IPS-15b (cell line): ENCODE results near the gene PLIN4.

ENCODE experiments used
- H3K27me3 ChIP-seq: one replicate; pipeline ENCODE4 v1.6.1; 2013; ENCODE audit warnings: low read length; ENCODE audit not compliant: control insufficient read depth, insufficient read depth
- H3K36me3 ChIP-seq: one replicate; pipeline ENCODE4 v1.6.1; 2013; ENCODE audit warnings: low read length; ENCODE audit not compliant: control insufficient read depth, insufficient read depth
- H3K4me1 ChIP-seq: one replicate; pipeline ENCODE4 v1.6.1; 2013; ENCODE audit warnings: mild to moderate bottlenecking, low read length; ENCODE audit not compliant: control insufficient read depth, insufficient read depth
- H3K4me3 ChIP-seq: one replicate; pipeline ENCODE4 v1.5.1; 2013; ENCODE audit warnings: low read depth, low read length
- H3K9ac ChIP-seq: one replicate; pipeline ENCODE4 v1.6.1; 2013; ENCODE audit warnings: low read depth, mild to moderate bottlenecking, low read length
- H3K9me3 ChIP-seq: one replicate; pipeline ENCODE4 v1.6.1; 2013; ENCODE audit warnings: mild to moderate bottlenecking, low read length; ENCODE audit not compliant: control insufficient read depth, insufficient read depth

PLIN4 gene

DNA sequence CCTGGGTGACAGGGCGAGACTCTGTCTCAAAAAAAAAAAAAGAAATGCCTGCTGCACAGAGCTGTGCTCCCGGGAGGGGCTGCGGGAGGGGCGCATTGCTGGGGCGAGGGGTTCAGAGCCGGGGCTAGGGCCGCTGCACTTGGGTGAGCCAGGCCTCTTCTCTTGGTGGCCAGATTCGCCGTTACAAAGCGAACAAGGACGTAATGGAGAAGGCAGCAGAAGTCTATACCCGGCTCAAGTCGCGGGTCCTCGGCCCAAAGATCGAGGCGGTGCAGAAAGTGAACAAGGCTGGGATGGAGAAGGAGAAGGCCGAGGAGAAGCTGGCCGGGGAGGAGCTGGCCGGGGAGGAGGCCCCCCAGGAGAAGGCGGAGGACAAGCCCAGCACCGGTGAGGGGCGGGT lies 19.0 kb downstream of the PLIN4 start:
- Histone ChIP-seq H3K36me3 (peaks cover 68% of the 10 kb centered on the region), H3K9ac (no peak overlapping the region), H3K4me1 (no peaks in the 10 kb centered on the region), H3K9me3 (no peaks in the 10 kb centered on the region), H3K27me3 (no peaks in the 10 kb centered on the region), H3K4me3 (no peak overlapping the region)

GRCh38 chr19:4498694-4499093 lies 19.6 kb downstream of the PLIN4 start:
- Histone ChIP-seq H3K4me1 (no peaks in the 10 kb centered on the region), H3K9ac (no peak overlapping the region), H3K36me3 (peaks cover 72% of the 10 kb centered on the region), H3K27me3 (no peaks in the 10 kb centered on the region), H3K9me3 (no peaks in the 10 kb centered on the region), H3K4me3 (no peak overlapping the region)

DNA sequence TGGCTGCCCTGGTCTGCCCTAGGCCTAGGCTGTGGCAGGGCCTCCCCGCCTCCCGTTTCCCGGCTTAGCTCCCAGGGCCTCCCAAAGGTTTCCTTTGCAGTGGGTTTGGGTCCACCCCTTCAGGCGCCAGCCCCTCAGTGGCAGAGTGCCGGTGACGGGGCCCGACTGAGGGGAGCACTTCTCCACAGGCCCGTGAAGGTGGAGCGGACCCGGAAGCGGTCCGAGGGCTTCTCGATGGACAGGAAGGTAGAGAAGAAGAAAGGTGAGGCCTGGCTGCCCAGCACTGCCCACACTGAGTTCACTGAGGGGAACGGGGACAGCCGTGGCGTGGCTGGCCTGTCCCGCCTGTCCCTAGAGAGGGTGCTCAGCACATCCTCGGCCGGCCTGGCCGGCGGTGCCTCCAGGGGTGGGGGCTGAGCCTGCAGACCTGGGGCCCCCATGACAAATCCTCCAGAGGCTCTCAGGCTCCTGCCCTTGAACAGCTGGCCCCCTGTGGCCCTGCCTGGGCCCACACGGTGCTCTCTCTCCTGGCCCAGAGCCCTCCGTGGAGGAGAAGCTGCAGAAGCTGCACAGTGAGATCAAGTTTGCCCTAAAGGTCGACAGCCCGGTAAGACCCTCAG lies 20.4 kb downstream of the PLIN4 start:
- Histone ChIP-seq H3K4me3 (no peak overlapping the region), H3K36me3 (peaks cover 70% of the 10 kb centered on the region), H3K27me3 (no peaks in the 10 kb centered on the region), H3K9ac (no peak overlapping the region), H3K9me3 (no peaks in the 10 kb centered on the region), H3K4me1 (no peaks in the 10 kb centered on the region)

- H3K36me3 ChIP-seq, result peaks cover 67% of the 10 kb centered on the region
- no peaks in the 10 kb centered on the region for H3K9me3 ChIP-seq
- no peak overlapping the region for H3K4me3 ChIP-seq
- no peaks in the 10 kb centered on the region for H3K4me1 ChIP-seq
- H3K27me3 ChIP-seq, result no peaks in the 10 kb centered on the region
- no peak overlapping the region for H3K9ac ChIP-seq
These were observed 22.0 kb downstream of the PLIN4 start for GRCh38 chr19:4496304-4496703.

- peaks cover 61% of the 10 kb centered on the region for H3K36me3 ChIP-seq
- H3K27me3 ChIP-seq, result no peaks in the 10 kb centered on the region
- no peak overlapping the region for H3K4me3 ChIP-seq
- H3K9ac ChIP-seq, result no peak overlapping the region
- no peaks in the 10 kb centered on the region for H3K9me3 ChIP-seq
- no peaks in the 10 kb centered on the region for H3K4me1 ChIP-seq
These were observed 22.8 kb downstream of the PLIN4 start for GRCh38 chr19:4495471-4495870.

DNA sequence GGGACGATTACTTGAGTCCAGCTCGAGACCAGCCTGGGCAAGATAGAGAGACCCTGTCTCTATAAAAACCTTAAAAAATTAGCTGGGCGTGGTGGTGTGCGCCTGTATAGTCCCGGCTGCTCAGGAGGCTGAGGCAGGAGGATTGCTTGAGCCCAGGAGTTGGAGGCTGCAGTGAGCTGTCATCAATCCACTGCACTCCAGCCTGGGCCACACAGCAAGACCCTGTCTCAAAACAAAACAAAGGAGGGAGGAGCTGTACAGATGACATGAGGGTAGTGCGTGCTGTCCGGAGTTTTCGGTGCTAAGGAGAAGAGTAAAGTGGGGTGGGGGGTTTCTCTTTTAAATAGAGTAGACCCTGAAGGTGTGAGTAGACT lies 23.6 kb downstream of the PLIN4 start:
- no peaks in the 10 kb centered on the region for H3K4me1 ChIP-seq
- H3K4me3 ChIP-seq, result no peak overlapping the region
- H3K36me3 ChIP-seq, result peaks cover 66% of the 10 kb centered on the region
- H3K27me3 ChIP-seq, result no peaks in the 10 kb centered on the region
- H3K9me3 ChIP-seq, result no peaks in the 10 kb centered on the region
- H3K9ac ChIP-seq, result no peak overlapping the region

- Histone ChIP-seq H3K27me3 (no peaks in the 10 kb centered on the region), H3K9me3 (no peaks in the 10 kb centered on the region), H3K4me3 (no peak overlapping the region), H3K9ac (no peak overlapping the region), H3K36me3 (peaks cover 67% of the 10 kb centered on the region), H3K4me1 (no peaks in the 10 kb centered on the region)
These were observed 24.2 kb downstream of the PLIN4 start for GRCh38 chr19:4493929-4494690.

- H3K36me3 ChIP-seq, result peaks cover 71% of the 10 kb centered on the region
- H3K4me3 ChIP-seq, result no peak overlapping the region
- no peak overlapping the region for H3K9ac ChIP-seq
- H3K27me3 ChIP-seq, result no peaks in the 10 kb centered on the region
- H3K4me1 ChIP-seq, result no peaks in the 10 kb centered on the region
- no peaks in the 10 kb centered on the region for H3K9me3 ChIP-seq
These were observed 25.0 kb downstream of the PLIN4 start for GRCh38 chr19:4493104-4493928.

- H3K4me3 ChIP-seq, result no peak overlapping the region
- H3K27me3 ChIP-seq, result no peaks in the 10 kb centered on the region
- H3K36me3 ChIP-seq, result peaks cover 65% of the 10 kb centered on the region
- no peak overlapping the region for H3K9ac ChIP-seq
- no peaks in the 10 kb centered on the region for H3K9me3 ChIP-seq
- no peaks in the 10 kb centered on the region for H3K4me1 ChIP-seq
These were observed 25.8 kb downstream of the PLIN4 start for GRCh38 chr19:4492337-4493103.

GRCh38 chr19:4491446-4491845 lies 26.8 kb downstream of the PLIN4 start:
- Histone ChIP-seq H3K4me1 (no peaks in the 10 kb centered on the region), H3K27me3 (no peaks in the 10 kb centered on the region), H3K4me3 (no peak overlapping the region), H3K9ac (no peak overlapping the region), H3K9me3 (no peaks in the 10 kb centered on the region), H3K36me3 (peaks cover 60% of the 10 kb centered on the region)

GRCh38 chr19:4488496-4488895 lies 29.8 kb downstream of the PLIN4 start:
- Histone ChIP-seq H3K36me3 (peaks cover 37% of the 10 kb centered on the region), H3K4me1 (no peaks in the 10 kb centered on the region), H3K27me3 (no peaks in the 10 kb centered on the region), H3K9ac (no peak overlapping the region), H3K4me3 (no peak overlapping the region), H3K9me3 (no peaks in the 10 kb centered on the region)
